Fibroblast of upper back skin (primary cell): ENCODE measurements around the gene CDC42BPA.
"Not testable (repeated sequence)": the region's sequence is repeated elsewhere in the genome, so short reads cannot be mapped to it uniquely, and the experiment has no call there.

Experiments used
- DNase-seq: peaks from one replicate; pipeline ENCODE4 v3.0.0-alpha.2; 2013

CDC42BPA gene

GRCh38 chr1:227305894-227306626 lies 12.2 kb downstream of the CDC42BPA start:
- no peak for DNase-seq

- no peak for DNase-seq
These were observed 13.6 kb downstream of the CDC42BPA start for GRCh38 chr1:227304665-227305064.

- no peak for DNase-seq
These were observed 14.6 kb downstream of the CDC42BPA start for GRCh38 chr1:227303662-227304061.

- no peak for DNase-seq
These were observed 17.6 kb downstream of the CDC42BPA start for GRCh38 chr1:227300682-227301081.

GRCh38 chr1:227299688-227300087 lies 18.6 kb downstream of the CDC42BPA start:
- DNase-seq: no peak

GRCh38 chr1:227299241-227299627 lies 19.1 kb downstream of the CDC42BPA start:
- peak; percentile 57 for DNase-seq

GRCh38 chr1:227298512-227299240 lies 19.6 kb downstream of the CDC42BPA start:
- DNase-seq: no peak

- no peak for DNase-seq
These were observed 21.1 kb downstream of the CDC42BPA start for GRCh38 chr1:227297073-227297793.

GRCh38 chr1:227295609-227296008 lies 22.7 kb downstream of the CDC42BPA start:
- DNase-seq: no peak

- DNase-seq: no peak
These were observed 32.5 kb downstream of the CDC42BPA start for GRCh38 chr1:227285745-227286144.

- no peak for DNase-seq
These were observed 36.9 kb downstream of the CDC42BPA start for GRCh38 chr1:227281371-227281770.

GRCh38 chr1:227280836-227281235 lies 37.5 kb downstream of the CDC42BPA start:
- no peak for DNase-seq

- not testable (repeated sequence) for DNase-seq
These were observed 42.1 kb downstream of the CDC42BPA start for GRCh38 chr1:227276156-227276693.

- peak; percentile 17 for DNase-seq
These were observed 44.7 kb downstream of the CDC42BPA start for GRCh38 chr1:227273557-227273956.

GRCh38 chr1:227272428-227272827 lies 45.9 kb downstream of the CDC42BPA start:
- no peak for DNase-seq

GRCh38 chr1:227270554-227270953 lies 47.7 kb downstream of the CDC42BPA start:
- no peak for DNase-seq

- no peak for DNase-seq
These were observed 49.3 kb downstream of the CDC42BPA start for GRCh38 chr1:227268943-227269342.

- DNase-seq: no peak
These were observed 52.4 kb downstream of the CDC42BPA start for GRCh38 chr1:227265891-227266290.

GRCh38 chr1:227263869-227264268 lies 54.4 kb downstream of the CDC42BPA start:
- no peak for DNase-seq

GRCh38 chr1:227261501-227261900 lies 56.8 kb downstream of the CDC42BPA start:
- DNase-seq: no peak

- DNase-seq: no peak
These were observed 57.9 kb downstream of the CDC42BPA start for GRCh38 chr1:227260433-227260832.

- no peak for DNase-seq
These were observed 60.3 kb downstream of the CDC42BPA start for GRCh38 chr1:227257964-227258363.

GRCh38 chr1:227255086-227255732 lies 63.1 kb downstream of the CDC42BPA start:
- no peak for DNase-seq
